Hematopoietic multipotent progenitor cell (in vitro differentiated cells): ENCODE data around the gene WDR48. TPM values are rescaled to one million over a fixed set of nuclear protein-coding genes. Genes with fewer than 3 reads are reported as not detected.

Experiments
- DNase-seq, 3 donors: peaks; one replicate each; pipeline ENCODE4 v3.0.0-alpha.2; 2011 to 2015; ENCODE audit warnings: low read depth in 2 of 3, low spot score in 2 of 3
- total RNA-seq: library from RNA; depleted of rRNA; stranded (reverse); fragments of >200 nt; gene quantifications from one replicate; pipeline ENCODE4 v1.2.3, GENCODE V29; 2012

Gene WDR48
- total RNA-seq, 1 donor: 34.2 TPM

GRCh38 chr3:39062180-39062579, 10.4 kb downstream of the WDR48 start:
- no peak for DNase-seq

- no peak for DNase-seq
Observed at GRCh38 chr3:39063143-39063542, 11.3 kb downstream of the WDR48 start.

GRCh38 chr3:39064646-39065045, 12.8 kb downstream of the WDR48 start:
- no peak for DNase-seq

GRCh38 chr3:39065197-39065596, 13.4 kb downstream of the WDR48 start:
- DNase-seq: peak in 2 of 3 donors; percentile 63 to 82

- no peak for DNase-seq
Observed at GRCh38 chr3:39067286-39067685, 15.5 kb downstream of the WDR48 start.

- DNase-seq: no peak
Observed at GRCh38 chr3:39068556-39068955, 16.7 kb downstream of the WDR48 start.

GRCh38 chr3:39075910-39076309, 24.1 kb downstream of the WDR48 start:
- no peak for DNase-seq

- DNase-seq: no peak
Observed at GRCh38 chr3:39079530-39079929, 27.7 kb downstream of the WDR48 start.

- DNase-seq: no peak
Observed at GRCh38 chr3:39080026-39080425, 28.2 kb downstream of the WDR48 start.

GRCh38 chr3:39082666-39083313, 31.0 kb downstream of the WDR48 start:
- no peak for DNase-seq

GRCh38 chr3:39086144-39086543, 34.3 kb downstream of the WDR48 start:
- DNase-seq: no peak

- DNase-seq: no peak
Observed at GRCh38 chr3:39088456-39088855, 36.6 kb downstream of the WDR48 start.

- DNase-seq: no peak
Observed at GRCh38 chr3:39088889-39089288, 37.1 kb downstream of the WDR48 start.

- DNase-seq: no peak
Observed at GRCh38 chr3:39090922-39091321, 39.1 kb downstream of the WDR48 start.

- no peak for DNase-seq
Observed at GRCh38 chr3:39094851-39095677, 43.2 kb downstream of the WDR48 start.

- no peak for DNase-seq
Observed at GRCh38 chr3:39095778-39096177, 44.0 kb downstream of the WDR48 start.

GRCh38 chr3:39096775-39097174, 45.0 kb downstream of the WDR48 start:
- no peak for DNase-seq

GRCh38 chr3:39097716-39098472, 46.1 kb downstream of the WDR48 start:
- DNase-seq: no peak

- no peak for DNase-seq
Observed at GRCh38 chr3:39098473-39099000, 46.7 kb downstream of the WDR48 start.

- DNase-seq: no peak
Observed at GRCh38 chr3:39099242-39099641, 47.4 kb downstream of the WDR48 start.
